K562 (cell line): ENCODE measurements around the gene ELMO3. TPM values are rescaled to one million over a fixed set of nuclear protein-coding genes. Genes with fewer than 3 reads are reported as not detected.
A peak's percentile ranks its signal among the peaks of the same experiment; 100 is the strongest.

Experiments
- ARID4B ChIP-seq: sonication (generic); formaldehyde crosslinking; IDR thresholded peaks from 2 replicates; pipeline ENCODE4 v1.8.0; 2022; ENCODE audit warnings: mild to moderate bottlenecking, missing genetic modification reagents
- CREB3 ChIP-seq: fragments of 450-650 bp; conservative IDR thresholded peaks from 2 replicates; pipeline ENCODE4 v1.6.1; 2016; ENCODE audit warnings: missing genetic modification characterization, low read depth, mild to moderate bottlenecking, missing compliant biosample characterization, moderate library complexity
- DEAF1 ChIP-seq: fragments of 450-650 bp; formaldehyde crosslinking; IDR thresholded peaks from 2 replicates; pipeline ENCODE4 v1.4.0; 2020; ENCODE audit warnings: mild to moderate bottlenecking, moderate library complexity
- FOXA1 ChIP-seq: fragments of 450-650 bp; IDR thresholded peaks from 2 replicates; pipeline ENCODE4 v1.6.1; 2016; ENCODE audit warnings: mild to moderate bottlenecking, borderline replicate concordance
- GATAD2B ChIP-seq: fragments of 450-650 bp; IDR thresholded peaks from 2 replicates; pipeline ENCODE4 v1.6.1; 2017; ENCODE audit warnings: mild to moderate bottlenecking, borderline replicate concordance
- GTF2F1 ChIP-seq: IDR thresholded peaks from 2 replicates; pipeline ENCODE4 v1.6.1; 2011; ENCODE audit warnings: low read depth, low read length, improper control_type of control experiment
- NFXL1 ChIP-seq: fragments of 450-650 bp; formaldehyde crosslinking; IDR thresholded peaks from 2 replicates; pipeline ENCODE4 v1.4.0; 2021; ENCODE audit warnings: mild to moderate bottlenecking
- NKRF ChIP-seq: fragments of 450-650 bp; IDR thresholded peaks from 2 replicates; pipeline ENCODE4 v1.6.1; 2016; ENCODE audit warnings: borderline replicate concordance
- XRCC5 ChIP-seq: fragments of 200-400 bp; formaldehyde crosslinking; IDR thresholded peaks from 2 replicates; pipeline ENCODE4 v1.6.1; 2017; ENCODE audit warnings: low read depth, mild to moderate bottlenecking, low read length
- ZHX1 ChIP-seq: fragments of 150-350 bp; conservative IDR thresholded peaks from 2 replicates; pipeline ENCODE4 v1.6.1; 2014; ENCODE audit warnings: low read length
- ZNF277 ChIP-seq: fragments of 250-450 bp; sonication (Bioruptor Pico); IDR thresholded peaks from 2 replicates; pipeline ENCODE4 v1.8.0; 2022; ENCODE audit warnings: inconsistent platforms, mild to moderate bottlenecking, moderate library complexity, borderline replicate concordance
- polyA plus RNA-seq, 8 experiments: library from polyadenylated mRNA; depleted of rRNA in 4 of 8; stranded (reverse) in 5 of 8; unstranded in 3 of 8; fragments of >200 nt; fragmentation: Nextera tagmentation in 2 of 8; fragmentation: Illumina TruSeq in 1 of 8; extraction: Ambion mirVana in 2 of 8; extraction: Trizol in 1 of 8; gene quantifications; 2 replicates each; pipeline versions ENCODE4 v1.2.1 to v1.2.3, GENCODE V29; 2011 to 2014; ENCODE audit warnings: inconsistent platforms in 1 of 8, missing spikeins in 1 of 8
- total RNA-seq, 7 experiments: library from RNA; depleted of rRNA in 6 of 7; stranded (reverse); fragments of >200 nt in 6 of 7; fragmentation: Illumina TruSeq in 2 of 7; extraction: Trizol in 2 of 7; gene quantifications; 2 replicates each; pipeline versions ENCODE4 v1.2.1 to v1.2.3, GENCODE V29; 2011 to 2021; ENCODE audit warnings: low replicate concordance in 1 of 7

Gene ELMO3
- total and polyA plus RNA-seq, 9 of the 15 experiments (the other 6 are each of a cell fraction or from before 2014, with no cell fraction given) = 0.04 to 5.1 (median 1.5) TPM

- TF ChIP-seq ZNF277 = no peak
- TF ChIP-seq GATAD2B = no peak
- TF ChIP-seq ZHX1 = 0 out of 2 replicates have a peak, but pooled peaks have one; percentile 38
- peak; percentile 100 for TF ChIP-seq ARID4B (CRISPR knock-in tag)
- TF ChIP-seq CREB3 (tag) = no peak
- no peak for TF ChIP-seq NFXL1 (CRISPR knock-in tag)
- TF ChIP-seq NKRF = peak; percentile 79; the same call in 1 of the 2 replicates
- no peak for TF ChIP-seq GTF2F1
- peak; percentile 70 for TF ChIP-seq DEAF1
- TF ChIP-seq XRCC5 = peak; percentile 93
- no peak for TF ChIP-seq FOXA1
Observed at GRCh38 chr16:67184995-67185650, 13.8 kb upstream of the ELMO3 start (continued).
